GM21515 (cell line): ENCODE measurements around the gene EPHA10.

Experiments
- ATAC-seq: cut with Tn5 transposase; IDR thresholded peaks from one replicate; pipeline ENCODE4 v1.9.1; 2021; ENCODE audit not compliant: unreplicated experiment

Gene EPHA10

GRCh38 chr1:37734629-37735591, 30.0 kb downstream of the EPHA10 start:
- ATAC-seq = no peak

- no peak for ATAC-seq
Measured at GRCh38 chr1:37732111-37732780, 32.7 kb downstream of the EPHA10 start.

- ATAC-seq = no peak
Measured at GRCh38 chr1:37731312-37732019, 33.5 kb downstream of the EPHA10 start.

- ATAC-seq = no peak
Measured at GRCh38 chr1:37730376-37730775, 34.5 kb downstream of the EPHA10 start.

- ATAC-seq = no peak
Measured at GRCh38 chr1:37728416-37728815, 36.5 kb downstream of the EPHA10 start.

- ATAC-seq = no peak
Measured at GRCh38 chr1:37726751-37727585, 38.0 kb downstream of the EPHA10 start.

- no peak for ATAC-seq
Measured at GRCh38 chr1:37725851-37726613, 38.9 kb downstream of the EPHA10 start.

GRCh38 chr1:37724575-37724974, 40.3 kb downstream of the EPHA10 start:
- no peak for ATAC-seq

- ATAC-seq = no peak
Measured at GRCh38 chr1:37723390-37724078, 41.4 kb downstream of the EPHA10 start.

GRCh38 chr1:37723072-37723389, 41.9 kb downstream of the EPHA10 start:
- ATAC-seq = no peak

- no peak for ATAC-seq
Measured at GRCh38 chr1:37722181-37723071, 42.5 kb downstream of the EPHA10 start.

GRCh38 chr1:37721565-37721964, 43.4 kb downstream of the EPHA10 start:
- no peak for ATAC-seq

GRCh38 chr1:37720231-37721130, 44.4 kb downstream of the EPHA10 start:
- no peak for ATAC-seq

- ATAC-seq = no peak
Measured at GRCh38 chr1:37719572-37720195, 45.2 kb downstream of the EPHA10 start.

GRCh38 chr1:37718901-37719571, 45.9 kb downstream of the EPHA10 start:
- no peak for ATAC-seq

- ATAC-seq = no peak
Measured at GRCh38 chr1:37718181-37718900, 46.6 kb downstream of the EPHA10 start.
